Measurements from ENCODE around the gene GPX5.

- TF ChIP-seq TAF1 (IDR thresholded peaks at IDR 0.05; ENCODE audit: low read depth) (no peak), CTCF (IDR thresholded peaks at IDR 0.05; ENCODE audit: poor library complexity, severe bottlenecking) (no peak), MXI1 (conservative IDR thresholded peaks at IDR 0.05; ENCODE audit: poor library complexity, severe bottlenecking) (no peak), REST (IDR thresholded peaks at IDR 0.05; ENCODE audit: borderline replicate concordance) (no peak), EP300 (conservative IDR thresholded peaks at IDR 0.05; ENCODE audit: poor library complexity, severe bottlenecking) (no peak), POLR2AphosphoS5 (IDR thresholded peaks at IDR 0.05) (no peak)
Observed at GRCh38 chr6:28501259-28501658, 24.4 kb upstream of the GPX5 start.

Data from neural cell (in vitro differentiated cells).